HG03575 (cell line): Measurements from ENCODE around the gene DPYSL4.

ENCODE experiments used
- ATAC-seq: cut with Tn5 transposase; IDR thresholded peaks from one replicate; pipeline ENCODE4 v1.9.1; 2021; ENCODE audit not compliant: unreplicated experiment, insufficient number of reproducible peaks, low FRiP score; ENCODE audit errors: extremely low read depth

DPYSL4 gene

DNA sequence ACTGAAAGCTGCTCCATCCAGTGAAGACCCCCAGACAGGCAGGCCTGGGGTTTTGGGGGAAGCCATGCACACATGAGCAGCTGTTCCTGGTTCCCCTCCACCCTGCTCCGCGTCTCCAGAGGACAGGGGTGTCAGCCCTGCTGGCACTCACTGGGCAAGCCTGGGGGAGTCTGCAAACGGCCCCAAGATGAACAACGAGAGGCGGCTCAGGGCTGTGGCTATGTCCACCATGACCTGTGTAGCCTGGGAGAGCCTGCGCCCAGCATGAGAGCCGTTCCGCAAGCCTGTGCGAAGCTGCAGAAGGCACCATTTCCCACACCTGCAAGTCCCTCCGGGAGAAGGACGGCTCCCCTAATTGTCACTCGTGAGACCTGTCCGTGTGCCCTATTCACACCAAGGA lies 59.5 kb downstream of the DPYSL4 start:
- no peak for ATAC-seq

DNA sequence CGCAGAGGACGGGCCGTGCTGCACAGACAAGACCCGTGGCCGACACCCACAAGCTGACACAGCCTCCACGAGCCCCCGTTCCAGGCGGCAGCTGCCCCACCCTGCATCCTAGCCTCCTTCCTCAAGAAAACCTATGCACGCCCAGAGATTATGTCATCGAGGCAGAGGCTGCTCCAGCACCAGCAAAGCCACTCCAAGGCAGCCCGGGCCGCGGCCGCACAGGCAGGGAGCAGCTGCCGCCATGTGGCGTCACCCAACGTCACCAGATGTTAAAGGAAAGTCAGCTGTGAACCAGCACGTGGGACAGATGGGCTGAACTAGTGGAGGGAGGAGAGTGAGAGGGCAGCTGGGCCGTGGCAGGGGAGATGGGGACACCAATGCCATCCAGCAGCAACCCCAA lies 61.2 kb downstream of the DPYSL4 start:
- no peak for ATAC-seq

DNA sequence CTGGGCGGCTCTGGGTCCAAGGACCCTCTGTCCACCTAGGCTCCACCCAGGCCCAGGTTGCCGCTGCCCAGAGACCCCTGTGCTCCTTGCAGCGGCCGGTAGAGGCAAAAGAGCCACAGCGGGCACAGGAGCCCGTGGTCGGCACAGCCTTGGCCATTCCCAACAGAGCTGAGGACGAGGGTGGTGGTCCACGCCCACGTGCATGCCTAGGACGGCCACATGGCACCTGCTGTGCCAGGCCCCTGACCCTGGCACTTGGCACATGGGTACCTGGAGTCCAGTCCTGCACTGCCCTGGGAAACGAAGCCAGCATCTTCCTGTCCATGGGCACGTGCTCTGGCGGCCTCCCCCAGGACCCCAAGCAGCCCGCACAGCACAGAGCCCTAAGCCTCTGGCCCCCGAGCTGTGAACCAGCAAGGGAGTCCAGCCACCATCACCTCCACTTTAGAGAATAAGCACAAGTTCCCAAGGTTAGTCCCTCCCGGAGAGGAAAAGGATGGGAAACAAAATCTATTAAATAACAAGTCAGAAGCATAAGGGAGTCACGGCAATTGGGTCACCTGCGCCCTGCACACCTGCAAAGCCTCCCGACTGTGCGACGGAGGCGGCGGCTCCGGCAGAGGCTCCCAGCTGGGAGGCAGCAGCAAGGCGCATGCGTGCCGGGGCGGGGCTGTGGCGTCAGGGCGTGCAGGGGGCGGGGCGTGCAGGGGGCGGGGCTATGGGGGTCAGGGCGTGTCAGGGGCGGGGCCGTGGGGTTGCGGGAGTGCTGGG lies 61.9 kb downstream of the DPYSL4 start:
- no peak for ATAC-seq

DNA sequence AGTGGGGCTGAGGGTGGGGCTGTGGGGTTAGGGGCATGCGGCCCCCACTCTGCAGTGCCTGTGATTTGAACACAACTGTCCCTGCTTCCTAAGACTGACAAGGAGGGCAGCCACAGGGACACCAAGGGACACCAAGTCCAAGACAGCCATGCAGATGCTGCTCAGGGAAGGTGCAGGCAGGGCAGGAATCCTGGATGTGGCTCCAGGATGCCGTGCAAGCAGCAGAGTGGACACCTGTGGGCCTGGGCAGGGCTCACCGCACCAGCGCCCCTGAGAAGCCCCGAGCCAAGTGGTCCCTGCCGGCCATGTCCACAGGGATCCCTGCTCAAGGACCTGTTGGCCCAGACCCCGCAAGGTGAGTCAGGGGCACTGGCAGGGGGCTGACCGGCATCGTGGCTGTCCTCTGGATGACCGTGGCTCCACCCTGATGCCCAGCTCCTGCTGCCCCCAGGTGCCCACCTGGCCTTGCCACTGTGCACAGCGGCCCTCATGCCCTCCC lies 62.5 kb downstream of the DPYSL4 start:
- ATAC-seq = no peak

DNA sequence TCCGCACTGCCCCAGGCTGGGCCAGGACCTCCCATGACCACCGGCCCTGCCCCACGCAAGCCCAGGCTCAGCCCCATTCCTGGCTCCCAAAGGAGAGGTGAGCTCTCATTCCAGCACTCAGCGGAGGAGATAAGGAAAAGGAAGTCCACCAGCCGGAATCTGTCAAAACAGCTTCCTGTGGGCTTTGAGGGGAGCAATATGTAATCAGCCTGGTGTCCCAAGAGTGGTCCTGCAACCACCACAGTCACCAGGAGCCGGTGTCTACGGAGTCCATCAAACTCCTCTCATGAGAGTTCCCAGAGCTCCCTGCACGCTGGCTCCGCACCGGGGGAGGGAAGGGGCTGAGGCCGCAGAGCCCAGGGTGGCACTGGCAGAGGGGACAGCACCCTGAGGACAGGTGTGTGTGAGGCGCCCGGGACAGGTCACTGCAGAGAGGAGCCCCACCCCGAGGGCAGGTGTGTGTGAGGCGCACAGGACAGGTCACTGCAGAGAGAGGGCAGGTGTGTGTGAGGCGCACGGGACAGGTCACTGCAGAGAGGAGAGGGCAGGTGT lies 63.2 kb downstream of the DPYSL4 start:
- ATAC-seq = no peak

DNA sequence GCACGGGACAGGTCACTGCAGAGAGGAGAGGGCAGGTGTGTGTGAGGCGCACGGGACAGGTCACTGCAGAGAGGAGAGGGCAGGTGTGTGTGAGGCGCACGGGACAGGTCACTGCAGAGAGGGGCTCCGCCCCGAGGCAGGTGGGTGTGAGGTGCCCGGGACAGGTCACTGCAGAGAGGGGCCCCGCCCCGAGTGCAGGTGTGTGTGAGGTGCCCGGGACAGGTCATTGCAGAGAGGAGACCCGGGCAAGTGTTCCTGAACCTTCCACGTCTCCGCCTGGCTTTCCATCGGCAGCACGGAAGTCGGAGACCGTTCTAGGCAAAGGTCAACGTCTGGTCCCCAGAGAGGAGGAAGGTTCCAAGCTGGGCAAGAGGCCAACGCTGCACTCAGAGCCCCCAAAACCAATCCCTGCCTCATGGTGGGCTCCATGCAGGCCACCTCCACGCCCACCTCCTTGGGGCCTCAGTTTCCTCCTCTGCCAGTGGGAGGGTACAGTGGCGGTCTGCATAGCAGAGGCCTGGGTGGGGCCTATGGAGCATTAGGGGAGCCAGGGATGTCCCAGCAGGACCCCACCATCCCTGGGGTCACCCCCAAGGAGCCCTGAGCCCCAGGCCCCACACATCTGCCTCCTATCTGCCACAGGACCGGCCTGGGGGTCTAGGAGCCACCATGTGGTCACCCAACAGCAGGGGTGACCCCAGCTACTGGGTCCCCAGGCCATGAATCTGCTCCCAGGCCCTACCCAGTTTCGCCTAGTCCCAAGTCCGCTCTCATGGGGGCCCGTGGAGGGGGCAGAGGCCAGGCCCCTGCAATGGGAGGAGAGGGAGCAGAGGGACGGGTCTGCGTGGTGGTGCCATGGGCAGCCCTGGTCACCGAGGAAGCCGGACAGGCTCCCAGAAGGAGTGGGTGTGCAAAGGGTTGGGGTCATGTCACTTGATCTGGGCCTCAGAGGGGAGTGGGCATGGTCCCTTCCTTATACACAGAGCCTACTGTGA lies 64.0 kb downstream of the DPYSL4 start:
- ATAC-seq = no peak

DNA sequence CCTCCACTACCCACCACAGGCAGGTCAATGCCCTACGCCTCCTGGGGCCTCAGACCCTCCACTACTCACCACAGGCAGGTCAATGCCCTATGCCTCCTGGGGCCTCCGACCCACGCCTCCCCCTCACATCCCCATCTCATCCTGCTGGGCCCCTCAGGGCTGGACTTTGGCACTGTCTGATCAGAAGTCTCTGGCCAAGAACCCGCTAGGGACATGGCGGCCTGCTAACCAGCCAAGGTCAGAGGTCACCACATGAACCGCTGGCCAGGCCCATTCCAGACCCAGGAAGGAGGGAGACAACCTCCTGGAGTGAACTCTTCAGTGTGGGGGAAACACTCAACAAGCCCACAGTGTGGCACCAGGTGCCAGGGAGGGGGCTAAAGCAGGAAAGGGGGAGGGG lies 65.2 kb downstream of the DPYSL4 start:
- no peak for ATAC-seq

DNA sequence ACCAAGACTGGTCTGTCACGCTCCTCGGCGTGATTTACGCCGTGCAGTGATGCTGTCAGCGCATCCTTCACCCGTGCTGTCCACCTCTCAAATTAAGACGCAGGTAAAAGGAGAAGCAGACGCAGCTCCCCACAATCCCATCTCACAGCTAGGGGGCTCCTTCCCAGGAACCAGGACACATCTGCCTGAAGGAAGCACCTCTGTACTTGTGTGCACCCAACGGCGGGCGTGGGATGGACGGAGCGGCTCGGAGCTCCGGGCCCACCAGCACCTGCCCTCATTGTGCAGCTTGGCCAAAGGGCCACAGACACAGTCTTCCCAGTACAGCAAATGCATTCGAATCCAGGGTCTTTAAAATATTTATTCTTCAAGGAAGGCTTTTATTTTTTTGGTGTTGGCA lies 65.7 kb downstream of the DPYSL4 start:
- no peak for ATAC-seq

DNA sequence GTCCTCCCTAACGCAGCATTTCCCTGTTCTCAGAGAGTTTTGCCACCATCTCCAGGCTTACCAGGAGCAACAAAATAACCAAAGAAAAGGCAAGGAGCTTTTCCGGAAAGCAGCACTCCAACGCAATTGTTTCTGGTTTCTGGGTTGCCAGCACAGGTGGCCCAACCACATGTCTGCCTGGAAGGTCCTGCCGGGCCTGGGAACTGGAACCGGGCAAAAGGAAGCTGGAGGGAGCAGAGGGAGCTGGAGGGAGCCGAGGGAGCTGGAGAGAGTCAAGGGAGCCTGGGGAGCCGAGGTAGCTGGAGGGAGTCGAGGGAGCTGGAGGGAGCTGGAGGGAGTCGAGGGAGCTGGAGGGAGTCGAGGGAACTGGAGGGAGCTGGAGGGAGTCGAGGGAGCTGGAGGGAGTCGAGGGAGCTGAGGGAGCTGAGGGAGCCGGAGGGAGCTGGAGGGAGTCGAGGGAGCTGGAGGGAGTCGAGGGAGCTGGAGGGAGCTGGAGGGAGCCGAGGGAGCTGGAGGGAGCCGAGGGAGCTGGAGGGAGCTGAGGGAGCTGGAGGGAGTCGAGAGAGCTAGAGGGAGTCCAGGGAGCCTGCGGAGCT lies 66.4 kb downstream of the DPYSL4 start:
- no peak for ATAC-seq

DNA sequence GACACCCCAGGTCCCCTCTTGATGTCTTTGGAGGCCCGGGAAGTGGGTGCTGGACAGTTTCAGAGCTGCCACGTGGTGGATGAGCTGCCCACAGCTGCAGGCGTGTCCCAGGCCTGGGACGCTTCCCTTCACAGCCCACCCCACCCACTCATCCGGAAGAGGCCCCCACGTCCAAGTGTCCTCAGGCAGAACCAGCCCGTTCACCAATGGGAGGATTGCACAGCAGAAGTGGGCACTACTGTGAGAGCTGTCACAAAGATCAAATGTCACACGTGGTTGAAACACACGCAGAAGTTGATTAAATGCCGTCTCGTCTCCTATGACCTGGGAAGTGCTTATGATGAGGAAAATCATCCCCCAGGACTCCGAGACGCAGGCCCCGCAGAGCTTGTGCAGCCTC lies 68.1 kb downstream of the DPYSL4 start:
- ATAC-seq = no peak
